NCI-H128 (cell line): ENCODE measurements around the gene SLFN13.
"Not testable (repeated sequence)": the region's sequence is repeated elsewhere in the genome, so short reads cannot be mapped to it uniquely, and the experiment has no call there.

Experiments
- DNase-seq: peaks from one replicate; lab custom pipeline; 2025; ENCODE audit not compliant: unreplicated experiment; lab: John Stamatoyannopoulos, UW

SLFN13 gene

GRCh38 chr17:35448214-35448898 lies at the start of gene SLFN13:
TSS of gene SLFN13 (minus strand) at chr17:35448766. CDS start at chr17:35445680, 3,086 bp downstream.
- no peak for DNase-seq

DNA sequence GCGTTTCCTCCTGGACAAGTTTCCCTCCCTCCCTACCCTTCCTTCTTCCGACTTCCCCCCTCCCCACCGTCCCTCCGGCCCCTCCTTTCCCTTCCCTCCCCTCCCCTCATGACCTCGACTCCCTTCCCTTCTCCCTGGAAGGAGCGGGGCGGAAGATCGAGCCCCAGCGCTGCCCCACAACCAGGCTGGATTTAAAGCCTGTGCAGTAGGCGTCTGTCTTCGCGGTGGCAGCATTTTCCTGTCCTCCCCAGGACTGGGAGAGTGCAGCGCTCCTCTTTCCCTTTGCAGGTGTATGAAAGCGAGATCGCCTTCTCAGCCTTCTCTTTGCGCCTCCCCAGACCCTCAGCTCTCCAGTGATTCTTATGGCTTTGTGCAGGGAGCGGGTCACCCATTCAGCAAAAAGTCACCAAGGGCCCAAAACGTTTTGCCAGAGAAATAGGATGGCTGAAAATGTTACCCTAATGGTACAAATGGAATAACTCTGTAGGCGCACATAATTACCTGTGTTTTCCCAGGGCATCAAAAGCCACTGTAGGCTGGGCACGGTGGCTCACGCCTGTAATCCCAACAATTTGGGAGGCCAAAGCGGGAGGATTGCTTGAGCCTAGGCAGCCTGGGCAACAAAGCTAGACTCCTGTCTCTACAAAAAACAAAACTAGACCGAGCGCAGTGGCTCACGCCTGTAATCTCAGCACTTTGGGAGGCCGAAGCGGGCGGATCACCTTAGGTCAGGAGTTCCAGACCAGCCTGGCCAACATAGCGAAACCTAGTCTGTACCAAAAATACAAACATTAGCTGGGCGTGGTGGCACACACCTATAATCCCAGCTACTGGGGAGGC lies 48.1 kb upstream of the SLFN13 start:
- DNase-seq: no peak

DNA sequence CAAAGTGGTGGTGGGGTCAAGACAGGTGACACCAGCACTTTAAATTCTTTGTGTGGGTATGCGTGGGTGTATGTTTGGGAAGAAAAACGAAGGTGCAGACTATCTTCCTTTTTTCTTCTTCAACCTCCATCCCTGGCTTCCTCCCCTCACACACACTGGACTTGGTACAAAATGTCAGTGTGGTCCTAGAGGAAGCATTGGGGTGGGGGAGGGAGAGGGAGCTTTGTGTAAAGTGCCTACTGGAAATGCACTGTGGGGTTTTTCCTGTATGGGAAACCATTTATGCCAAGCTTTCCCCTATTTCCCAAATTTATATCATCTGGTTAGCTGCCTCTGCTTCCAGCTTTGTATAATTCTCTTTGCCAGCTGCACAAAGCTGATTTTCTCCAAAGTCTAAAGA lies 44.5 kb upstream of the SLFN13 start:
- DNase-seq: no peak

- DNase-seq: no peak
Measured at GRCh38 chr17:35491417-35491816, 42.9 kb upstream of the SLFN13 start.

- no peak for DNase-seq
Measured at GRCh38 chr17:35489944-35490343, 41.4 kb upstream of the SLFN13 start.

GRCh38 chr17:35488991-35489390 lies 40.4 kb upstream of the SLFN13 start:
- DNase-seq: no peak

GRCh38 chr17:35486920-35487732 lies 38.6 kb upstream of the SLFN13 start:
- no peak for DNase-seq

GRCh38 chr17:35479271-35479670 lies 30.7 kb upstream of the SLFN13 start:
- DNase-seq: no peak

- DNase-seq: no peak
Measured at GRCh38 chr17:35477248-35477647, 28.7 kb upstream of the SLFN13 start.

- DNase-seq: no peak
Measured at GRCh38 chr17:35476283-35476820, 27.8 kb upstream of the SLFN13 start.

DNA sequence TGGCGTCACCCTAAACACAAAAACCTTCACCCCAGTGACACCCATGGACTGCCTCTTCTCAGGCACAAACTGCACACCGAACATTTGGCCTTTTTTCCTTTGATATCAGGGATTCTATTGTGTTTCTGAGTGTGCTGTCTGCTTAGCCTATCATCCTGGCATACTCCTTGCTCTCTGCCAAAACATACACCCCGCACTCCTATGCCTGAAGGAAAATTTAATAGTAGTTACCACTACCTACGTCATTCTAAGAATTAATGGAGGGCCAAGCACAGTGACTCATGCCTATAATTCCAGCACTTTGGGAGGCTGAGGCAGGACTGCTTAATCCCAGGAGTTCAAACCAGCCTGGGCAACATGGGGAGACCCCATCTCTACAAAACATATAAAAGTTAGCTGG lies 19.9 kb upstream of the SLFN13 start:
- DNase-seq: no peak

DNA sequence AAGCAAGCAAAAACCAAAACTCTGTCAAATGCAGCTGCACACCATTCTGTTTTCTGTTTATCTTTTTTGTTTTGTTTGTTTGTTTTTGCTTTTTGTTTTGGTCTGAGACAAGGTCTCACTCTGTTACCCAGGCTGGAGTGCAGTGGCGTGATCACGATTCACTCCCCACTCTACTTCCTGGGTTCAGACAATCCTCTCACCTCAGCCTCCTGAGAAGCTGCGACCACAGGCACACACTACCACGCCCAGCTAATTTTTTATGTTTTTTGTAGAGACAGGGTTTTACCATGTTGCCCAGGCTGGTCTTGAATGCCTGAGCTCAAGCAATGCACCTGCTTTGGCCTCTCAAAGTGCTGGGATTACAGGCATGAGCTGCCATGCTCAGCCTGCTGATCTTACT lies 19.3 kb upstream of the SLFN13 start:
- no peak for DNase-seq

GRCh38 chr17:35460354-35460851 lies 11.8 kb upstream of the SLFN13 start:
- DNase-seq: no peak

- DNase-seq: not testable (repeated sequence)
Measured at GRCh38 chr17:35454035-35454434, 5.5 kb upstream of the SLFN13 start.

- DNase-seq: no peak
Measured at GRCh38 chr17:35453171-35453570, 4.6 kb upstream of the SLFN13 start.

DNA sequence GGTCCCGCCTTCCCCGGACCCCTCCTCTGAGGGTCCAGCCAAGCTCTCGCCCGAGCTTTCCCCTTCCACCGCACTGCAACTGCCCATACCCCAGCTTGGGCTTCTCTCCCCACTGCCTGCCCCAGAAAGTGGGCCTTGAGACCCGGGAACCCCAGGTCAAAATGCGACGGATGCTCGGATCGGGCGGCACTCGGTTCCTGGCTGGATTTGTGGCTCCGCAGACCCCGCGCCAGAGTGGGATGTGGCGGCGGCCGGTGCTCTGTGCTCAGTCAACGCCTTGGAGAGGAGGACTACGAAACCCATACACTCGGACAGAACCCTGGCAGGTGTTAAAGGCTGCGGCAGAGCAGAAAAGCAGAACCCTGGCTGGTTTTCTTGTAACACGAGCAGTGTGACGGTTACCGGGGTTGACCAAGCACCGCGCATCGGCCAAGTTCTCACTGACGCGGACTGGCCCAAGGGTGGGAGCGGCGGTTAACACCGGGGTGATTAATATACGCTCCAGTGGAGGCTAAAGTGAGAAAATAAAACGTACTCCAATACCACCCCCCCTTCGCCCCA lies 885 bp upstream of the SLFN13 start:
- no peak for DNase-seq

GRCh38 chr17:35448899-35449227 lies 297 bp upstream of the SLFN13 start:
- DNase-seq: no peak

GRCh38 chr17:35447499-35447898 lies 1.1 kb downstream of the SLFN13 start:
- DNase-seq: no peak

- no peak for DNase-seq
Measured at GRCh38 chr17:35438433-35438832, 10.1 kb downstream of the SLFN13 start.

DNA sequence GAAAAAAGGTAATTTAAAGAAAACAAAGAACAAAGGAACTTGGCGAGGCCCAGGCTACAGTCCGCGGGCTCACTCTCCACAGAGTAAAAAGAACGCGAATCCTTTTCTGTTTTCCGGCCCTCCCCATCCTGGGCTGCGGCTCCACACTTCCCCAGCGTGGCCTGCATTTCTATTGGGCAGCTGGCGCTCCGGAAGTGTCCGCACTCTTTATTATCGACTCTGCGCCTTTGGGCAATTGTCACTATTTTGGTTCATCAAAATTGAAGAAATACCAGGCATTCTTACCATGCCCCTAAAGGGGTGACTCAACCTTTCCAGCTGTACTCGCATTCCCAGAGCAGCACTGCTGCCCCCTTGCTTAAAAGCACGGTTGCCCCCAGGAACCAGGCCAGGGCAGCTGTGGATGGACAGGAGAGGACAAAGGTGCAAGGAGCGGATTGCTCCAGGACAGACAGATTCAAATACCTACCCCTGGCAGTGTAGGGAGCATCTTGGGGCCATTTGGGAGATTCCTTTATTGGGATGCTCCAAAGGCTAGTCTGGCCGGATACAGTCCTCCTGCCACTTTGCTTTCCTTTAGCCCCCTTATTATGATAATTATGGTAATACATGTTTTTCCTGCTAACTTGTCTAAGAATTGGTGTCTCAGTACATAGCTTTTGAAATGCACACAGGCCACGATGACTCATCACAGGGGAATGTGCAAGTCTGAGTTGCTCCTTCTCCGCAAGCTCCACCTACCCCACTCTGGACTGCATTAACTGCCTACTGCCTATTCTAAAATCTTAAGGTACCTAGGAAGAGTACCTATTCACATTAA lies 15.3 kb downstream of the SLFN13 start:
- DNase-seq: no peak
